ENCODE results near the gene NCAPD3.
"Not testable (repeated sequence)": the region's sequence is repeated elsewhere in the genome, so short reads cannot be mapped to it uniquely, and the experiment has no call there.

NCAPD3 gene

DNA sequence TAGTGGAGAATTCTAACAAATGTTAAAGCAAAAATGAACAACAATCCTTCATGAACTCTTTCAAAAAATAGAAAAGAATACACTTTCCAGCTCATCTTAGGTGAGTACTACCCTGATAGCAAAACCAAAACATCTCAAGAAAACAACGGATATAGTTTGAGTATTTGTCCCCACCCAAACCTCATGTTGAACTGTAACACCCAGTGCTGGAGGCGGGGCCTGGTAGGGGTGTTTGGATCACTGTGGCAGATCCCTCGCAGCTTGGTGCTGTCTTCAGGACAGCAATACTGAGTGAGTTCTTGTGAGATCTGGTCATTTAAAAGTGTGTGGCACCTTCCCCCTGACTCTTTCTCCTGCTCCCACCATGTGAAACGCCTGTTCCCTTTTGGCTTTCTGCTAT, 27.0 kb downstream of the NCAPD3 start:
- TF ChIP-seq POLR2A (IDR thresholded peaks at IDR 0.05; ENCODE audit: extremely low read depth, insufficient read length), result no peak
- TF ChIP-seq, protein P1, sequence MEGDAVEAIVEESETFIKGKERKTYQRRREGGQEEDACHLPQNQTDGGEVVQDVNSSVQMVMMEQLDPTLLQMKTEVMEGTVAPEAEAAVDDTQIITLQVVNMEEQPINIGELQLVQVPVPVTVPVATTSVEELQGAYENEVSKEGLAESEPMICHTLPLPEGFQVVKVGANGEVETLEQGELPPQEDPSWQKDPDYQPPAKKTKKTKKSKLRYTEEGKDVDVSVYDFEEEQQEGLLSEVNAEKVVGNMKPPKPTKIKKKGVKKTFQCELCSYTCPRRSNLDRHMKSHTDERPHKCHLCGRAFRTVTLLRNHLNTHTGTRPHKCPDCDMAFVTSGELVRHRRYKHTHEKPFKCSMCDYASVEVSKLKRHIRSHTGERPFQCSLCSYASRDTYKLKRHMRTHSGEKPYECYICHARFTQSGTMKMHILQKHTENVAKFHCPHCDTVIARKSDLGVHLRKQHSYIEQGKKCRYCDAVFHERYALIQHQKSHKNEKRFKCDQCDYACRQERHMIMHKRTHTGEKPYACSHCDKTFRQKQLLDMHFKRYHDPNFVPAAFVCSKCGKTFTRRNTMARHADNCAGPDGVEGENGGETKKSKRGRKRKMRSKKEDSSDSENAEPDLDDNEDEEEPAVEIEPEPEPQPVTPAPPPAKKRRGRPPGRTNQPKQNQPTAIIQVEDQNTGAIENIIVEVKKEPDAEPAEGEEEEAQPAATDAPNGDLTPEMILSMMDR (IDR thresholded peaks at IDR 0.05; ENCODE audit: low read depth, low read length), result no peak
- no peak overlapping the region for H3K4me3 ChIP-seq (ENCODE audit: low read depth, low read length)
- DNase-seq (ENCODE audit: low read depth), result no peak

DNA sequence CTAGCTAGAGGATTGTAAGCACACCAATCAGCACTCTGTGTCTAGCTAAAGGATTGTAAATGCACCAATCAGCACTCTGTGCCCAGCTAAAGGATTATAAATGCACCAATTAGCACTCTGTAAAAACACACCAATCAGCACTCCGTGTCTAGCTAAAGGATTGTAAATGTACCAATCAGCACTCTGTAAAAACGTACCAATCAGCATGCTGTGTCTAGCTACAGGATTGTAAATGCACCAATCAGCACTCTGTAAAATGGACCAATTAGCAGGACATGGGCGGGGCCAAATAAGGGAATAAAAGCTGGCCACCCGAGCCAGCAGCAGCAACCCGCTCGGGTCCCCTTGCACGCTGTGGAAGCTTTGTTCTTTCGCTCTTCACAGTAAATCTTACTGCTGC, 35.7 kb downstream of the NCAPD3 start:
- not testable (repeated sequence) for H3K4me3 ChIP-seq (ENCODE audit: low read depth, low read length); DNase-seq (ENCODE audit: low read depth)

DNA sequence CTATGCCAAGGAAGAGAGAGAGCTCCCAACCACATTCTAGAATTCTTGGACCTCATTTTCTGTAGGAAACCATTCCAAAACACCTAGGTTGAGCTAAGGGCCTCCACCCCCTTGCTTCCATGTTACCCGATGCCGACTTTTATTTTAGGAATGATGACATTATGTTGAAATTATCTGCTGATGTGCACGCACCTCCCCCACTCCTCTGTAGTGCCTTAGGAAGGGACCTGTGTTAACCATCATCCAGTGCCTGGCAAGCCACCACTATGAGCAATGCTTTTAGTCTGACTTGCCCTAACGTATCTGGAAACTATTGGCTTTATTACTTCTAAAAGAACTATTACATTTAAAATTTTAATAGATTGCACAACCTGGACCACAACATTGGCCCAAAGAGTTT, 42.1 kb downstream of the NCAPD3 start:
- TF ChIP-seq, protein P1 (IDR thresholded peaks at IDR 0.05; ENCODE audit: low read depth, low read length), result no peak
- TF ChIP-seq, protein P2, sequence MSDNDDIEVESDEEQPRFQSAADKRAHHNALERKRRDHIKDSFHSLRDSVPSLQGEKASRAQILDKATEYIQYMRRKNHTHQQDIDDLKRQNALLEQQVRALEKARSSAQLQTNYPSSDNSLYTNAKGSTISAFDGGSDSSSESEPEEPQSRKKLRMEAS (IDR thresholded peaks at IDR 0.05; ENCODE audit: low read depth, low read length), result no peak
- no peak for TF ChIP-seq POLR2A (IDR thresholded peaks at IDR 0.05; ENCODE audit: extremely low read depth, insufficient read length)
- TF ChIP-seq MYC (IDR thresholded peaks at IDR 0.05; ENCODE audit: low read depth, low read length), result no peak
- DNase-seq (ENCODE audit: low read depth), result no peak
- no peak overlapping the region for H3K4me3 ChIP-seq (ENCODE audit: low read depth, low read length)

DNA sequence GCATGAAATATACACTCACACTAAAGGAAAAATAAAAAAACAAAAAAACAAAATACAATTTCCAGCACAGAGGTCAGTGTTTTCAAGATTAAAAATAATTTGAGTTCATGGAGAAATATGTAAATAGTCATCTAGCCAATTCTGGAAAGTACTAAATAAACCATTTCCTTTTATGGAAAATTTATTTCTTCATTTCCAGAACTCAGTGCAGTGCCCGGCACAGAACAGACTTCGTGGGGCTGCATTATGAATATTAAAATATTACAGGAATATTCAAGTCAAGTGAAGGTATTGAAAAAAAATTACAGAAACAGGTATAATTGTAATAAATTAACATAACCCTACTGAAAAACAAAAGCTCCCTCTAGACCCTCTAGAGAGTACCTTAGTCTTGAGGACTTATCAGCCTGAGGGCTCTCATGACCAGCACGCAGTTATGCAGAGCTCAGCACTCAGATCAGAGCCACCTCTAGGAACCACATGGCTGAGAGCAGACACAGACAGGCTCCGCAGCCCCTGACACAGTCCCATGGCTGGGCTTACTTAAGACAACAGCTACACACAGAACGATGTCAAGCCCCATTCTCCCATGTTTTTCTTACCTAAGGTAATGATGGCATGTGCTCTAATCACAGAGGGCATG, 45.6 kb downstream of the NCAPD3 start:
- DNase-seq (ENCODE audit: low read depth), result no peak
- TF ChIP-seq, protein P2 (IDR thresholded peaks at IDR 0.05; ENCODE audit: low read depth, low read length), result no peak
- no peak for TF ChIP-seq MYC (IDR thresholded peaks at IDR 0.05; ENCODE audit: low read depth, low read length)
- TF ChIP-seq, protein P1 (IDR thresholded peaks at IDR 0.05; ENCODE audit: low read depth, low read length), result no peak
- TF ChIP-seq POLR2A (IDR thresholded peaks at IDR 0.05; ENCODE audit: extremely low read depth, insufficient read length), result no peak
- H3K4me3 ChIP-seq (ENCODE audit: low read depth, low read length), result no peak overlapping the region

DNA sequence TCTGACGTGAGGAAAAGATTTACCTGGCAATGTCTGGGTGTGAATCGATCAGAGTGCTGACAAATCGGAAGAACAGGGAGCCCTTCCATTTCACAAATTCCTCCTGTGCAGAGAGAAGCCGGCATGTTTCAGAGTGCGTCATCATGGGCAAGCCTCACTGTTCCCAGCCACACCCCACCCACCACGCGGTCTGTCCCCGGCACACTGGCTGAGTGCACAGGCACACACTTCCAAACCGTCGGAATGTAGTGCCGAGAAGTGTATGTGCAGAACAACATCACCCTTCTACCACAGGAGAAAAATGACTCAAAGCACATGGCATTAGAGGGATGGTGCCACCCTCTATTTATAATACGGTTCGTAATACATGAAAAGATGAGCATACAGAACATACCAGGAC, 47.5 kb downstream of the NCAPD3 start:
- no peak for DNase-seq (ENCODE audit: low read depth)
- H3K4me3 ChIP-seq (ENCODE audit: low read depth, low read length), result no peak overlapping the region
- TF ChIP-seq, protein P1 (IDR thresholded peaks at IDR 0.05; ENCODE audit: low read depth, low read length), result no peak
- TF ChIP-seq MYC (IDR thresholded peaks at IDR 0.05; ENCODE audit: low read depth, low read length) (no peak), POLR2A (IDR thresholded peaks at IDR 0.05; ENCODE audit: extremely low read depth, insufficient read length) (no peak)
- TF ChIP-seq, protein P2 (IDR thresholded peaks at IDR 0.05; ENCODE audit: low read depth, low read length), result no peak

DNA sequence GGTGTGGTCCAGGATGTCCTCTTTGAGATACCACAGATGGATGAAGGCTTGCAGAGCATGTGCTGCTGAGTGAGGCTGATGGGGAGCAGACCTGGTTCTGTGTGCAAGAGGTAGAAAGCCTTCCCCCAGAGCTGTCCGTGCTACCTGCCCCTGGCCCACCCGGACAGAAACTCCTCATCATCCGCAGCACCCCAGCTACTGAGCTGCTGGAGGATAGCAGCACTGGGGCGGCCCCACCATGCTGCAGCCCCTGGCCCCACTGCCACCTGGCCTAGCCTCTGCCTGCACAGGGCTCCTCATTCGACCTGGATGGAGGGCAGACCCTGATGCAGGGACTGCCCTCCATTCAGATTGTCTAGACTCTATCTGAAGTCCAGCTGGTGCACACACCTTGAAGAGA, 50.5 kb downstream of the NCAPD3 start:
- TF ChIP-seq MYC (IDR thresholded peaks at IDR 0.05; ENCODE audit: low read depth, low read length) (no peak), POLR2A (IDR thresholded peaks at IDR 0.05; ENCODE audit: extremely low read depth, insufficient read length) (no peak)
- TF ChIP-seq, protein P2 (IDR thresholded peaks at IDR 0.05; ENCODE audit: low read depth, low read length), result no peak
- TF ChIP-seq, protein P1 (IDR thresholded peaks at IDR 0.05; ENCODE audit: low read depth, low read length), result no peak
- H3K4me3 ChIP-seq (ENCODE audit: low read depth, low read length), result no peak overlapping the region
- DNase-seq (ENCODE audit: low read depth), result no peak
